GM21515 (cell line): Measurements from ENCODE around the gene SCAMP4.

Source experiments
- ATAC-seq: cut with Tn5 transposase; IDR thresholded peaks from one replicate; pipeline ENCODE4 v1.9.1; 2021; ENCODE audit not compliant: unreplicated experiment

Gene SCAMP4

GRCh38 chr19:1911098-1911497 is 5.9 kb downstream of the SCAMP4 start:
- no peak for ATAC-seq

GRCh38 chr19:1911995-1912394 is 6.8 kb downstream of the SCAMP4 start:
- no peak for ATAC-seq

- ATAC-seq: no peak
Measured at GRCh38 chr19:1912760-1913505, 7.7 kb downstream of the SCAMP4 start.

GRCh38 chr19:1913781-1914577 is 8.8 kb downstream of the SCAMP4 start:
- ATAC-seq: no peak

- ATAC-seq: no peak
Measured at GRCh38 chr19:1914826-1915341, 9.7 kb downstream of the SCAMP4 start.

GRCh38 chr19:1917146-1917545 is 11.9 kb downstream of the SCAMP4 start:
- ATAC-seq: no peak

- ATAC-seq: no peak
Measured at GRCh38 chr19:1917926-1918325, 12.7 kb downstream of the SCAMP4 start.

GRCh38 chr19:1918975-1919374 is 13.8 kb downstream of the SCAMP4 start:
- ATAC-seq: no peak

- no peak for ATAC-seq
Measured at GRCh38 chr19:1920644-1921043, 15.4 kb downstream of the SCAMP4 start.

GRCh38 chr19:1921326-1921725 is 16.1 kb downstream of the SCAMP4 start:
- ATAC-seq: no peak

GRCh38 chr19:1921825-1922224 is 16.6 kb downstream of the SCAMP4 start:
- no peak for ATAC-seq

- ATAC-seq: no peak
Measured at GRCh38 chr19:1922803-1923202, 17.6 kb downstream of the SCAMP4 start.

GRCh38 chr19:1923319-1923718 is 18.1 kb downstream of the SCAMP4 start:
- no peak for ATAC-seq

- no peak for ATAC-seq
Measured at GRCh38 chr19:1924320-1924961, 19.2 kb downstream of the SCAMP4 start.

- ATAC-seq: no peak
Measured at GRCh38 chr19:1925544-1925943, 20.3 kb downstream of the SCAMP4 start.

- ATAC-seq: no peak
Measured at GRCh38 chr19:1929021-1929742, 24.0 kb downstream of the SCAMP4 start.

- ATAC-seq: no peak
Measured at GRCh38 chr19:1931445-1931844, 26.2 kb downstream of the SCAMP4 start.

- no peak for ATAC-seq
Measured at GRCh38 chr19:1932395-1932794, 27.2 kb downstream of the SCAMP4 start.

GRCh38 chr19:1933244-1933643 is 28.0 kb downstream of the SCAMP4 start:
- no peak for ATAC-seq

- ATAC-seq: no peak
Measured at GRCh38 chr19:1933942-1934341, 28.7 kb downstream of the SCAMP4 start.
